Measurements from ENCODE around the gene MAN2A1. TPM values are rescaled to one million over a fixed set of nuclear protein-coding genes. Genes with fewer than 3 reads are reported as not detected.

The MAN2A1 gene
- total RNA-seq, 1 experiment from 2014 or later, result 128 TPM

DNA sequence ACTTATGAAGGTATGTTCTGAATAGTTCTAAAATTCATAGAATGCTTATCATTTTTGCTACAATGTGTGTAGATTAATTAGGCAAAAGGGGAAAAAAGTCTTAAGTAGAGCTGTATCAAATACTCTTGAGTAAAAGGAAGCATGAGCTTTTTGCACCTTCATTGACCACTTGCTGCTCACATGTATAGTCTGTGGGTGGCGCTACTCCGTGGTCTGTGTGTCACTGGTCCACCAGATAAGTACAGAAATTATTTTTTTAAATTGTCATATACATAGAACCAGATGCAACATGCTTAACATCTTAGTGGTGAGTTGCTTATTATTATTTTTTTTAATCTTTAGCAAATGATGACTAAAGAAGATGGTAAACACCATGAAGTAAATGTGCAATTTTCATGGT, 130.2 kb downstream of the MAN2A1 start:
- DNase-seq (ENCODE audit: low spot score), result no peak
- intact Hi-C loops (cut with micrococcal nuclease; ENCODE audit: unreplicated experiment), result no loop called here
- POLR2A ChIA-PET (ENCODE audit: low non-redundant PET), result no interaction called here
- peaks cover 60% of the 10 kb centered on the region for H3K36me3 ChIP-seq (ENCODE audit: insufficient read depth, low read length, poor library complexity, severe bottlenecking)
- no peak overlapping the region for H3K4me3 ChIP-seq (ENCODE audit: low read depth, low read length, poor library complexity, severe bottlenecking)
- H3K4me1 ChIP-seq (ENCODE audit: insufficient read depth, low read length, poor library complexity, severe bottlenecking), result no peaks in the 10 kb centered on the region
- no peaks in the 10 kb centered on the region for H3K9me3 ChIP-seq (ENCODE audit: low read depth, low read length, poor library complexity, severe bottlenecking)
- no peaks in the 10 kb centered on the region for H3K27me3 ChIP-seq (replicated peaks; ENCODE audit: insufficient read depth, low read depth, low read length, poor library complexity)
- BruUV-seq (replicated peaks), result no TSS peak
- no peak for TF ChIP-seq EZH2 (IDR thresholded peaks at IDR 0.05; ENCODE audit: borderline replicate concordance, low read depth, low read length, poor library complexity, severe bottlenecking)
- TF ChIP-seq, protein P1, sequence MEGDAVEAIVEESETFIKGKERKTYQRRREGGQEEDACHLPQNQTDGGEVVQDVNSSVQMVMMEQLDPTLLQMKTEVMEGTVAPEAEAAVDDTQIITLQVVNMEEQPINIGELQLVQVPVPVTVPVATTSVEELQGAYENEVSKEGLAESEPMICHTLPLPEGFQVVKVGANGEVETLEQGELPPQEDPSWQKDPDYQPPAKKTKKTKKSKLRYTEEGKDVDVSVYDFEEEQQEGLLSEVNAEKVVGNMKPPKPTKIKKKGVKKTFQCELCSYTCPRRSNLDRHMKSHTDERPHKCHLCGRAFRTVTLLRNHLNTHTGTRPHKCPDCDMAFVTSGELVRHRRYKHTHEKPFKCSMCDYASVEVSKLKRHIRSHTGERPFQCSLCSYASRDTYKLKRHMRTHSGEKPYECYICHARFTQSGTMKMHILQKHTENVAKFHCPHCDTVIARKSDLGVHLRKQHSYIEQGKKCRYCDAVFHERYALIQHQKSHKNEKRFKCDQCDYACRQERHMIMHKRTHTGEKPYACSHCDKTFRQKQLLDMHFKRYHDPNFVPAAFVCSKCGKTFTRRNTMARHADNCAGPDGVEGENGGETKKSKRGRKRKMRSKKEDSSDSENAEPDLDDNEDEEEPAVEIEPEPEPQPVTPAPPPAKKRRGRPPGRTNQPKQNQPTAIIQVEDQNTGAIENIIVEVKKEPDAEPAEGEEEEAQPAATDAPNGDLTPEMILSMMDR (conservative IDR thresholded peaks at IDR 0.05; ENCODE audit: low read depth, low read length), result peak; percentile 48
- H3K27ac ChIP-seq (ENCODE audit: low read depth, low read length, poor library complexity, severe bottlenecking), result no peak overlapping the region
- CTCF ChIA-PET, result no interaction called here

- H3K27ac ChIP-seq (ENCODE audit: low read depth, low read length, poor library complexity, severe bottlenecking), result no peak overlapping the region
- no peaks in the 10 kb centered on the region for H3K9me3 ChIP-seq (ENCODE audit: low read depth, low read length, poor library complexity, severe bottlenecking)
- intact Hi-C loops (cut with micrococcal nuclease; ENCODE audit: unreplicated experiment), result no loop called here
- no peaks in the 10 kb centered on the region for H3K4me1 ChIP-seq (ENCODE audit: insufficient read depth, low read length, poor library complexity, severe bottlenecking)
- ChIA-PET CTCF (no interaction called here), POLR2A (ENCODE audit: low non-redundant PET) (no interaction called here)
- TF ChIP-seq, protein P1 (conservative IDR thresholded peaks at IDR 0.05; ENCODE audit: low read depth, low read length), result no peak
- no peak for TF ChIP-seq EZH2 (IDR thresholded peaks at IDR 0.05; ENCODE audit: borderline replicate concordance, low read depth, low read length, poor library complexity, severe bottlenecking)
- no peak for DNase-seq (ENCODE audit: low spot score)
- BruUV-seq (replicated peaks), result no TSS peak
- peaks cover 75% of the 10 kb centered on the region for H3K36me3 ChIP-seq (ENCODE audit: insufficient read depth, low read length, poor library complexity, severe bottlenecking)
- no peaks in the 10 kb centered on the region for H3K27me3 ChIP-seq (replicated peaks; ENCODE audit: insufficient read depth, low read depth, low read length, poor library complexity)
- no peak overlapping the region for H3K4me3 ChIP-seq (ENCODE audit: low read depth, low read length, poor library complexity, severe bottlenecking)
These were observed 133.9 kb downstream of the MAN2A1 start for GRCh38 chr5:109823597-109823996.

- BruUV-seq (replicated peaks), result no TSS peak
- no peak for TF ChIP-seq EZH2 (IDR thresholded peaks at IDR 0.05; ENCODE audit: borderline replicate concordance, low read depth, low read length, poor library complexity, severe bottlenecking)
- TF ChIP-seq, protein P1 (conservative IDR thresholded peaks at IDR 0.05; ENCODE audit: low read depth, low read length), result no peak
- no peak overlapping the region for H3K4me3 ChIP-seq (ENCODE audit: low read depth, low read length, poor library complexity, severe bottlenecking)
- no peaks in the 10 kb centered on the region for H3K4me1 ChIP-seq (ENCODE audit: insufficient read depth, low read length, poor library complexity, severe bottlenecking)
- H3K36me3 ChIP-seq (ENCODE audit: insufficient read depth, low read length, poor library complexity, severe bottlenecking), result peaks cover 69% of the 10 kb centered on the region
- no peaks in the 10 kb centered on the region for H3K27me3 ChIP-seq (replicated peaks; ENCODE audit: insufficient read depth, low read depth, low read length, poor library complexity)
- H3K9me3 ChIP-seq (ENCODE audit: low read depth, low read length, poor library complexity, severe bottlenecking), result no peaks in the 10 kb centered on the region
- ChIA-PET POLR2A (ENCODE audit: low non-redundant PET) (no interaction called here), CTCF (no interaction called here)
- intact Hi-C loops (cut with micrococcal nuclease; ENCODE audit: unreplicated experiment), result no loop called here
- H3K27ac ChIP-seq (ENCODE audit: low read depth, low read length, poor library complexity, severe bottlenecking), result no peak overlapping the region
- no peak for DNase-seq (ENCODE audit: low spot score)
These were observed 135.7 kb downstream of the MAN2A1 start for GRCh38 chr5:109825450-109825849.
